HG03108 (cell line): ENCODE measurements around the gene F7.

Experiments used
- ATAC-seq: cut with Tn5 transposase; IDR thresholded peaks from one replicate; pipeline ENCODE4 v1.9.1; 2021; ENCODE audit warnings: moderate library complexity; ENCODE audit not compliant: unreplicated experiment

F7 gene

DNA sequence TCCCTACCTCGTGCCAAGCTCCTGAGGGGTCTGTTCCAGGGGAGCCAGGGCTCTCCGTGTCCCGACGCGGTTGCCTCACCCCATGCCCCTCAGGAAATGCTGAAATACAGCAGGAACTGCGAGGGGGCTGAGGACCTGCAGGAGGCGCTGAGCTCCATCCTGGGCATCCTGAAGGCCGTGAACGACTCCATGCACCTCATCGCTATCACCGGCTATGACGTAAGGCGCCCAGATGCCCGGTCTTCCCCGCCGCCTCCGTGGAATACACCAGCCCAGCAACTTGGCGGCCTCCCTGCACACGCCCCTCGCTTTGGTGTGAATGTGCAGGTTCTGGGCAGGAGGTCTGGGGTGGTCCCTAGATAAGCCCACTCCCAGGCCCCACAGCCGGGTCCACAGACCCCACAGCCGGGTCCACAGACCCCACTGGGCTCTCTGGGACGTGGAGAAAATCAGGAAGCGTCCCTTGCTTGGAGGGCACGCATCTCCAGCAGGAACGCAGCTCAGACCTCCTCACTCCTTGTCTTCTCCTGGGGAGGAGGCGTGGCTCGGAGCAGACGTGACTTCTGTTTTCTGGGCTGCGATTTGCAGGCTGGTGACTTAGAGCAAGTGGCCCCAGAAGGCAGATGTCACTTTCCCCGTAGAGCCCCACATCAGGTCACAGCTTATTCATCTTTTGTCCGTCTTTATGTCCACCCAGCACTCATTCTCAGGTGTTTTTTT is 19.4 kb upstream of the F7 start:
- ATAC-seq: no peak

DNA sequence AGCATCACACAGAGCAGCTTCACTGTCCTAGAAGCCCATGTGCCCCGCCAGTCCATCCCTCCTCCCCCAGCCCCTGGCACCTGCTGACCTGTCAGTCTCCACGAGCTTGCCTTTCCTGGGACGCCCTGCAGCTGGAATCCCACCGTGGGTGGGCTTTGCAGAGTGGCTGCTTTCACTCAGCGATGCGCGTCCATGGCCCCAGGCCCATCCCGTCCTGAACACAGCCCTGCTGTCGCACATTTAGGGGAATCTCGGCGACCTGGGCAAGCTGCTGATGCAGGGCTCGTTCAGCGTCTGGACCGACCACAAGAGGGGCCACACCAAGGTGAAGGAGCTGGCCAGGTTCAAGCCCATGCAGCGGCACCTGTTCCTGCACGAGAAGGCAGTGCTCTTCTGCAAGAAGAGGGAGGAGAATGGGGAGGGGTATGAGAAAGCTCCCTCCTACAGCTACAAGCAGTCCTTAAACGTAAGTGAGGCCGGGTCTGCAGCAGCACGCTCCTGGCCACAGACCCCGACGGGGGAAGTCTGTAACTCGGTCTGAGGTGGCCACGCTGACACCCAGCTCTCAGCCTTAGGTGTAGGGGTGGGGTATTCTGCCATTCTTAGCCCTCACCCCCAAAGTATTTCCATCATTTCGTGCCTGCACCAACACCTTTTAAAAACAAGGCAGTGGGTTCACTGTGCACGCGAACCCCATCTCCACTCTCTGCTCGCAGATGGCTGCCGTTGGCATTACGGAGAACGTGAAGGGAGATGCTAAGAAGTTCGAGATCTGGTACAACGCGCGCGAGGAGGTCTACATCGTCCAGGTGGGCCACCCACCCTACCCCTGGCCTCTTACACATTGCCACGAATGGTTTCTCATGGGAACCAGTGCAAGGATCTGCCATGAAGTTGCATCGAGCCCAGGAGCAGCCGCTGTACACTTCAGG is 18.3 kb upstream of the F7 start:
- no peak for ATAC-seq

GRCh38 chr13:113087923-113088690 is 17.5 kb upstream of the F7 start:
- ATAC-seq: no peak

DNA sequence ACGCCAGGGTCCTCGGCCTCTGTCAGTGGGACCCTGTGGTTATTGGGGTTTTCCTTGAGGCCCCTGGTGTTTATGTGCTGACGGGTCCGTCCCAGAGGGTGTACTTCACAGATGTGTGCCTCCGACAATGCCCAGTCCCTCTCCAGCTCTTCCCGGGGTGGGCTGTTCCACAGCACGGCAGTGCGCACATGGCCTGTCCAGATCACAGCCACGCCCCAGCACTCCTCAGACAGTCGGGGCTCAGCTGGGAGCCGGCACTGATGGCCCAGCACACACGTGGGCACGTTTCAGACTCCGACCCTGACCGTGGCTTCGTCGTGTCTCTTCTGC is 16.9 kb upstream of the F7 start:
- ATAC-seq: no peak

GRCh38 chr13:113089693-113090414 is 15.7 kb upstream of the F7 start:
- ATAC-seq: no peak

DNA sequence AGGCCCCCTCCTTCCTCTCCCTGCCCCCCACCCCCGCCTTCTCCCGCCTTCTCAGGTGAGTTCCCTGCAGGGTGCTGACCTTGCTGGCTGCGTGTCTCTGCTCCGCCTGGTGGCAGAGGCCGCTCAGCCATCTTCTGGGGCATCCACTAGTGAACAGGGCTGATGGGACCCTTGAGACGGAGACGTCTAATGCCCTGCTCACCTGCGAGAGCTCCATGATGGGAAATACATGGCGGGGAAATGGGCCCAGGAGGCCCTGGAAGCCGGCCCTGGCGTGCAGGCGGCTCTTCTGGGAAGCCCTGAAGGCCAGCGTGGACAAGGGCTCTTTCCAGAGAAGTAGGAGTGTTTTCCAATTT is 15.2 kb upstream of the F7 start:
- no peak for ATAC-seq

- no peak for ATAC-seq
Measured at GRCh38 chr13:113090806-113091205, 14.8 kb upstream of the F7 start.

DNA sequence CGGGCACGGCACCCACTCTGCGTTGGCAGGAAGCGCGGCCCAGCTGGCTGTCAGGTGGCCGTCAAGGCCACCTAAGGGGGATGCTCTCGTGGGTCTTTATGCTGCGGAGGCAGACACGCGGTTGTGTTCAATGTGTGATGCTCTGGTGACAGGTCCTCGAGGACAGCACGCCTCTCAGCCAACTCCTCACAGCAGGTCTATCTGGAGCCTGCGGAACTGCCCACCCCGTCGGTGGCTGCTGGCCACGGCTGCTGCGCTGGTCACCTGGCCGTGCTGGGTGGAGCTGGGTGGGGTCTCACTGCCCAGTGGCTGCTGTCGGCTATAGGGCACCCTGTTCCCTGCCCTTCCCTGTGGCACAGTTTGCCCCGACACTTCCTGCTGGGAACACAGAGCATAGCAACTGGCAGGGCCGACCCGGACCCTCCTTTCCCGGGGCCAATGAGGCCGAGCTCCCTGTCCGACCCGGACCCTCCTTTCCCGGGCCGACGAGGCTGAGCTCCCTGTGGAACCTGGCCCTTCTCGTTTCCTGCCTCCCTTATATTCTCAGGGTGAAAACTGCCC is 14.3 kb upstream of the F7 start:
- ATAC-seq: no peak

DNA sequence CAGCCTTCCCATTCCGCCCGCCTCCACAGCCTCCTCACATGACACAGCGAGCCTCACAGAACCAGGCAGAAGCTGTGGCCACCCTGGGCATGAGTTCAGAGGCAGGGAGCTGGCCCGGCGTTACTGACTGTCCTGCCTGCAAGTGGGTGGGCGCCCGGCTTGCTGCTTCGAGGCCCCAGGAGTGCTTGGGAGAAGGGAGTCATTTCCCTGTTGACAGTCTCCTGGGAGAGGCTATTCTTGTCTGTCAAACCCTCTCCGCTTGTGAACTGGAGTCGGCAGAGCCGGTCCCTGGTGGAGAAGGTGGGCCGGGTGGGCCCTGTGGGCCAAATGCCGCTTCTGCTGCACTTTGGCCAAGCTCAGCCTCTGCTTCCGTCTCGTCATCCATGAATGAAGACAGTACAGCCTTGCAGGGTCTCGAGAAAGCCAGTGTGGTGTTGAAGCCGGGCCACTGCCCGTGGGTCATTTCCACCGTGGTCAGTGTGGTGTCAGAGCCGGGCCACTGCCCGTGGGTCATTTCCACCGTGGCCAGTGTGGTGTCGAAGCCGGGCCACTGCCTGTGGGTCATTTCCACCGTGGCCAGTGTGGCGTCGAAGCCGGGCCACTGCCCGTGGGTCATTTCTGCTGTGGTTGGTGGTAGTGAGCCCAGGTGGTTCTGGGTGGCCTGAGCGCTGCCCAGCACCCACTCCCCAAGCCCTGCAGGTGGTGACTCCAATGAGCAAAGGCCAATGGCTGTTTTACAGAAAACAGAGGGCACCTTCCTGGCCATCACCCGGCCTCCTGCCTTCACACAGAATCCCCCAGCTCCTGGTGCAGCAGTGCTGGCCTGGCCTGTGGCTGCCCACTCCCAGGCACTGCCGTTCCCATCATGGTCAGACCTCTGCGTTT is 13.5 kb upstream of the F7 start:
- ATAC-seq: no peak

- no peak for ATAC-seq
Measured at GRCh38 chr13:113092776-113093579, 12.6 kb upstream of the F7 start.

DNA sequence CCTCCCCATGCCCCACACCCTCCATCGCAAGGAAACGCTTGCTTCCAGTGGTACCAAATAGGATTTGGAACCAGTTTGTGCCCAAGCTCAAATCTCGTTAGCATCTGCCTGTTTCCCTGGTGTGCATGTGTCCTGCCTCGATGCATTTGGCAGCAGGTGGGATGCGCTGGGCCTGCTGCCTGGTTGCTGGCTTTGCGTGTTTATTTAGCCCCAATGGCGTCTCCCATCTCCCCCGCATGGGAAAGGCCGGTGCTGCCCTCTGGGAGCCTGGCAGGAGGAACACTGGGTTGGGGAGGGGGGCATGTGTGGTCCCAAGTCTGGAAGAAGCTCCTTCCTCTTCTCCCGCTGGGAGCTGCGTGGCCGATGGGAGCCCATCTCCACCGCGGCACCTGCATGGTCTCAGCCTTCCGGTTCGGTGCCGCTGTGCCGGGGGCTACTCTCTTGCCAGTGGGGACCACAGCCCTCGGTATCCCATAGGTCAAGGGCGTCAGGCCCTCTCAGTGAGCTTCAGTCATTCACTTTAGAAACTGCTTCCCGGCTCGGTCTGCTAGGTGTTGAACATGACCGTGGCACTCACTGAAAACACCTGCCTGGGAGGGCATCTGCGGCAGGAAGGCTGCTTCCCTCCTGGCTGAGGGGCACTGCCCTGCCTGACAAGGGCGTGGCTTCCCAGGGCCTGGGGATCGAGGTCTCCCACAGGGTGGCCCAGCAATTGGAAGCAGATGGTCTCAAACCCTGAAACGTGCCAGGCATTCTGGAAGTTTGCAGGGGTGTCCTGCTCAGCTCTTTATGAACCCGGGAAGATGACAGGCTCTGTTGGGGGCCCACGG is 11.8 kb upstream of the F7 start:
- ATAC-seq: no peak

GRCh38 chr13:113094410-113094800 is 11.2 kb upstream of the F7 start:
- no peak for ATAC-seq

- ATAC-seq: no peak
Measured at GRCh38 chr13:113095146-113096051, 10.2 kb upstream of the F7 start.

GRCh38 chr13:113096052-113096744 is 9.4 kb upstream of the F7 start:
- ATAC-seq: no peak

GRCh38 chr13:113096745-113097305 is 8.8 kb upstream of the F7 start:
- ATAC-seq: no peak

DNA sequence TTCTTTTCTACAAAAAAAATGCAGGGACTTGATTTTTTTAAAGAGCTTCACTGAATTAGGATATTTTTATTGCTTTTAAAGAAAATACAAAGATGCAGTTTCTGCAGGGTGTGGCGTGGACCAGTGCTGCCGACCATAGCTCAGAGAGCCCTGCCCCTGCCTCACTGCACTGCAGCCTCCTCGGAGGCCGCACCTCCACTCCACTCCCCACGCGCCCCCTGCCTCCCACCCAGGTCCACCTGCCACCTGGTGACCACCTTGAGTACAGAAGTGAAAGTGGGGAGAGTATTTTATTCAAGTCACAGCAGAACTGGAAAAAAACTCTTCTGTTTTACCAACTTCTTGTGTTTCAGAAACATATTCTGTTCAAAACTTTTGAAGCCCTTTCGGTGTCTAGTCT is 7.9 kb upstream of the F7 start:
- ATAC-seq: no peak
